ENCODE results near the gene HOXC12.

The HOXC12 gene

GRCh38 chr12:53984901-53985691 is 30.4 kb downstream of the HOXC12 start, which contains the start of gene HOXC10:
Gene HOXC10, plus strand, starts transcription at chr12:53985146. Its CDS starts 114 bp downstream, at chr12:53985260.
- DNase-seq (ENCODE audit: low read depth) = peak; percentile 98

- DNase-seq (ENCODE audit: low read depth) = no peak
These were observed 30.9 kb downstream of the HOXC12 start for GRCh38 chr12:53985692-53985993.

- DNase-seq (ENCODE audit: low read depth) = no peak
These were observed 31.4 kb downstream of the HOXC12 start for GRCh38 chr12:53985994-53986685.

GRCh38 chr12:53986686-53987483 is 32.2 kb downstream of the HOXC12 start:
- no peak for DNase-seq (ENCODE audit: low read depth)

GRCh38 chr12:53987787-53988230 is 33.1 kb downstream of the HOXC12 start:
- DNase-seq (ENCODE audit: low read depth) = no peak

- no peak for DNase-seq (ENCODE audit: low read depth)
These were observed 34.0 kb downstream of the HOXC12 start for GRCh38 chr12:53988541-53989226.

GRCh38 chr12:53989227-53990113 is 34.8 kb downstream of the HOXC12 start:
- DNase-seq (ENCODE audit: low read depth) = no peak

GRCh38 chr12:53990311-53991076 is 35.8 kb downstream of the HOXC12 start:
- DNase-seq (ENCODE audit: low read depth) = no peak

- DNase-seq (ENCODE audit: low read depth) = no peak
These were observed 36.4 kb downstream of the HOXC12 start for GRCh38 chr12:53991077-53991460.

- no peak for DNase-seq (ENCODE audit: low read depth)
These were observed 37.7 kb downstream of the HOXC12 start for GRCh38 chr12:53992377-53992889.

GRCh38 chr12:53993162-53994008 is 38.7 kb downstream of the HOXC12 start:
- no peak for DNase-seq (ENCODE audit: low read depth)

GRCh38 chr12:53994009-53994263 is 39.2 kb downstream of the HOXC12 start:
- DNase-seq (ENCODE audit: low read depth) = no peak

- DNase-seq (ENCODE audit: low read depth) = no peak
These were observed 39.7 kb downstream of the HOXC12 start for GRCh38 chr12:53994264-53995001.

- DNase-seq (ENCODE audit: low read depth) = no peak
These were observed 40.3 kb downstream of the HOXC12 start for GRCh38 chr12:53995002-53995377.

GRCh38 chr12:53995378-53996239 is 40.9 kb downstream of the HOXC12 start:
- no peak for DNase-seq (ENCODE audit: low read depth)

- DNase-seq (ENCODE audit: low read depth) = no peak
These were observed 41.8 kb downstream of the HOXC12 start for GRCh38 chr12:53996240-53997203.
